ENCODE results near the gene CLDN24.

The CLDN24 gene

DNA sequence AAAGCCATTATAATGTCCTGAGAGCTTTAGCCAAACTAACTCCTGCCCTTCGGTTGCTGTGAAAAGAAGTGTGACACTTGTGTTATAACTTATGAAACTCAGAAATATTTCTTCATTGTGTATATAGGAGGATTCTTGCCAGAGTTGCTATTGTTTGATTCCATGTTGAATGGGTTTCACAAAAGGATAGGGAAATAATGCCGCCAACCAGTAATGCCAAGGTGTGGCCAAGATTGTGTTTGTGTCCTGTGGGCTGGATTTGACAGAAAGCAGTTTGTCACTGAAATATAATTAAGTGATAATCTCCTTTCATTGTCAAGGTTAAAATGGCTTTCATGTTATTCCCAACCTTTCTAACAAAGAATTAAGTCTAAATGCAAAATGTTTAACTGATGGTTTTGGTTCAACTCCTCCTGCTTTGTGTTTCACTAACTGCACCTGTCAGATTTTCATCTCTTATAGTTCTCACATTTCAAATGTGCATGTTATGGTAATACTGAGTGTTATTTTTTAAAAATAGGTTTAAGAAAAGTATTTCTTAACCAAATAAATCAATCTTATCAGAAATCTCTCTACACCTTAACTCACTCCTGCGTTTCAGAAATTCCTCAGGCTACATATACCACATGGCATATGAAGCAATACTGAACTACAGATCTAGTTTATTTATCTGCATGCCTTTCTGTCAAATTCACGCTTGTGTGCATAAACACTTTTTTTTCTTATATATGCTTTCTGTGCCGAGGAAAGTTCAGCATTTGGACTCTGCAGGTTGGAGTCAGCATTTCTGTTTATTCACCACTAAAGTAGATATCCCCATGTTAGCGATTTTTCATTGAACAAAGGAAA is 1.8 kb downstream of the CLDN24 start, which contains the start of gene CLDN22:
Gene CLDN22 (minus strand): TSS at position 66 of the 849 bp plus-strand sequence. CDS start 58 bp downstream, at position 8.
- no peak for DNase-seq

DNA sequence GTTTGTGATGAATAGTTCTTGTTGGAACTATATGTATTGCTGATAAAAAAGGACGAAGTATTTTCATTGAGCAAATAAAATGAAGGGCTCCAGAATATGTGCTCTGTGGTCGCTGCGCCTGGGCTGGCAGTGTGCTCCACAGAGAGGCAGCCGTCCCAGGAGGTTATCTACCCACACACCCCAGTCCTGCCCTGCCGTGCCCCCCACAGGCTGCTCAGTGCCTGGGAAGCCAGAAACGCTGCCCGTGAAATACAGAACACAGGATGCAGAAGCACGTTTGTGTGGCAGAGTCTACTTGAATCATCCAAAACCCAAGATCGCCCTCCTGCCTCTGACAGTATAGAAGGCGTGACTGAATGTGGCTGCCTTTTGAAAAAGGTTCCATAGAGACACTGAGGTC is 3.6 kb downstream of the CLDN24 start:
- no peak for DNase-seq

- no peak for DNase-seq
Observed at GRCh38 chr4:183314806-183315205, 7.4 kb downstream of the CLDN24 start.

DNA sequence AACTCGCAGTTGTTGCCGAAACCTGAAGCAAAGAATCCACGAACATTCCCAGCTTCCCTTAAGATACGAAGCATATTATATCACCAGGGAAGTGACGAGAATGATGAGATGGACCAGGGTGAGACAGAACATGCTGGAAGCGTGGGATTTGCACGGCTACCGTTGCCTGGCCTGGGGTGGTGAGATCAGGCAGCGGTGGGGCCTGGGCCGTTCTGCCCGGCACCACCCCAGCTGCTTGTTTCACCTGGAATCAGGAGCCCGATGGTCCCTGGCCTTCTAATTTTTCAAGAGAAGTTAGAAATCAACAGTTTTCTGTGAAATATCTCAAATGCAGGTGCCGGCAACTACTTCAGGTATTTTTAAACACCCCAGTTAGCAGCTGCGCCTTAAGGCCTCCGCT is 7.9 kb downstream of the CLDN24 start:
- no peak for DNase-seq

GRCh38 chr4:183312841-183313240 is 9.4 kb downstream of the CLDN24 start:
- DNase-seq: no peak

DNA sequence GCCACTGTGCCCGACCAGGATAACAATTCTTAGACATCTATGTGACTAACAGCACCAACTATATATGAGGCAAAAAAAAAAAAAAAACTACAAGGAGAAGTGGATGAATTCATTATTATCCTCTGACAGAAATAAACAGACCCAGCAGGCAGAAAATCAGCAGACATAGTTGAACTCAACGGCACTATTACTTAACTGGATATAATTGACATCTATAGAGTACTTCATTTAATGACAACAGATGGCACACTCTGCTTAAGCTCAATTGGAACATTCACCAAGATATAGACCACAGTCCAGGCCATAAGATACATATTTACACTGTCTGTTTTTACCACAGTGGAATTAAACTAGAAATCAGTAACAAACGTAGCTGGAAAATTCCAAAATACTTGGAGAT is 15.4 kb downstream of the CLDN24 start:
- no peak for DNase-seq

DNA sequence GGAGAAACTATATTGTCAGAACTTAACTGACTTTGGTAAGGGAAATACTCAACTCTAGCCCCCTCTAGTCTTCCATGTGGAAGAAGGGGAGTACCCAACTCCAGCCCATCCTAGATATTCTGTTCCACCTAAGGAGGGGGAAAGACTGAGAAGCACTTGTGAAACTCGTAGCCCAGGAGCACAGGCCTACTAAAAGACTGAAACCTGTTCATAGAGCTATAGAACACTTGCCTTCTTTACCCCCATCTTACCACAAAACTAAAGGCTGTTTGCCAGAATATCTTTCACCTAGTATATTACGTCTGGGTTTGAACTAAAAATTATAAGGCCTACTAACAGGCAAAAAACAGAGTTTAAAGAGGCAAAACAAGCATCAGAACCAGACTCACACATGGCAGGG is 17.7 kb downstream of the CLDN24 start:
- no peak for DNase-seq

DNA sequence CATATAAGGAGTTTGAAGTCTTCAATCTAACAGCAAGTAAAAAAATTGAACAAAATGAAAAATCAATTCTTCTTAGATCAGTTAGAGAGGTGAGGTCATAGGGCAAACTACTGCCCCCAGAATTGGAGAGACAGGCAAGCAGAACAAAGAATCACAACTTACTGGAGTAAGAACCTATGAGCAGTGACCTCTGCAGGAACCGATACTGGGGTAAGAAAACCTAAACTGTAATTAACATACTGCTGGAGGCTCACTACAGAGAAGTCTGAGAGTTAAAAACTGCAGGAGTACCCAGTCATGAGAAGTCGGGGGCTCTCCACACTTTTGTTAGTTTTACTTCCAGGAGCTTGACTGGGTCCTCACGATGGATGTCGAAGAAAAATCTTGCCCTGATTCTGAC is 18.2 kb downstream of the CLDN24 start:
- no peak for DNase-seq

- DNase-seq: no peak
Observed at GRCh38 chr4:183303301-183303700, 18.9 kb downstream of the CLDN24 start.

DNA sequence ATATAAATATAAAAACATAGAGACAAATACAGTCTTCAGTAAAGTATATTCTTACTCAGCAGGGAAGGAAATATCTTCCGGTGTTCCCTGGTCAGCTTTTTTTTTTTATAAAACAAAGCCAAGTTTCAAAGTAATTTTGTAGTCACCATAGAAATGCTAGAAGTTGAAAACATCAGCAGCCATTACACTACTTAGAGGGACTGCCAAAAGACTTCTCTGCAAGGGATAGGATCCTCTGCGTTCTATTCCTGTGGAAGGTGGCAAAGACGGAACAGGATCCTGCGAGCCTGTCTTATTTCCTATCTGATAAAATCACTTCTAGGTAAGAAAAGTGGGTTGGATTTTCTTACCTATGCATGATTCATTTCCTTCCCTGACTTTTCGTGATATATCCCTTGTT is 21.6 kb downstream of the CLDN24 start:
- DNase-seq: no peak

DNA sequence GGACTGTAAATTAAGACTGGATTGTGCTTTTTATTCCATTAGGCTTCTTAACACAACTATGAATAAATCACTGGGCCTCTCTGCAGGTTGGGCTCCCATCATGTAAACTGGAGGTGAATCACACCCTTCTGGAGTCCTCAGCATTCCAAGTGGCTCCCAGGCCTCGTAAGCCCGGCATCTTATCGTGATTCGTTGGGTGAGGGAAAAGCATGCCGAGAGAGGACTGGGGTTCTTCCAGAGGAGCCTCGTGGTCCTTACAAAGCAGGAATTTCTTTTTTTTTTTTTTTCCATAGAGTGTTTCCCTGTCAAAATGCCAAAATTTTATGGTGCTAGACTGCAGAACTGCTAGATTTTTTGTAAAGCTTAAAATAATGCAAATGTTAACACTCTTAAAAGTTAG is 22.2 kb downstream of the CLDN24 start:
- DNase-seq: no peak

- DNase-seq: no peak
Observed at GRCh38 chr4:183299464-183299863, 22.8 kb downstream of the CLDN24 start.

GRCh38 chr4:183297675-183298074 is 24.6 kb downstream of the CLDN24 start:
- DNase-seq: no peak

DNA sequence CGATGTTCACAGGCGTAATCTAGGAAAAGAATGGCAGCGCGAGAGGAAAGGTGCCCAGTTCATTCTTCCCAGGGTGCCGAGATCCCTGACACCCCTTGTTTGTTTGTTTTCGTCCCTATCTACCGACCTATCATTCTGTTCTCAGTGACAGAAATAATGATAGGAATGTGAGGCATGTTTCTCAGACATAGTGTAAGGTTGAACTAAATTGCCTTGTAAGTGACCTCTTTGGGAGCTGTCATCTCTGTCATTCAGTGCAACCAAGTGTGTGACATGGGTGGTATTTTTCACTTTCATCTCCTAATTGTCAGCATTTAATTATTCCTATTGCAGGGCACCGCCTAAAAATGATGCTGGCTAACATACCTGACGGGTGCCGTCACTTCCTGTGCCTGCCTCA is 26.5 kb downstream of the CLDN24 start:
- DNase-seq: no peak

GRCh38 chr4:183291070-183291469 is 31.2 kb downstream of the CLDN24 start:
- DNase-seq: no peak

- no peak for DNase-seq
Observed at GRCh38 chr4:183289688-183290087, 32.5 kb downstream of the CLDN24 start.

DNA sequence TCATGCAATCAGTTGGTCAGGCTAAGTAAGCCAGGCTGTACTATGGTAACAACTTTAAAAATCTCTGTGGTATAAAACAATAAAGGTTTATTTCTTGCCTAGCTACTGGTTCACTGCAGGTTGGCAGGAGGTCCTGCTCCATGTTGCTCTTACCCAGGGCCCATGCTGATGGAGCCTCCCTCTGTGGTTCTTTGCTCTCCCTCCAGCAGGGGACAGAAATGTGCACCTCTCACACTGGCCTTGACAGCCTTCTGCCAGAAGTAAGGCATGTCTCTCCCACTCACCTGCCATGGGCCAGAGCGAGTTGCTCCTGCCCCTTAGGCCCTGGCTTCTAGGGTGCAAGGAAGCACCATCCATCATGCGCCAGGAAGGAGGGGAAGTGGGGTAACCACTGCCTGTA is 33.3 kb downstream of the CLDN24 start:
- DNase-seq: no peak

- DNase-seq: no peak
Observed at GRCh38 chr4:183287677-183288076, 34.5 kb downstream of the CLDN24 start.

- no peak for DNase-seq
Observed at GRCh38 chr4:183287309-183287659, 34.9 kb downstream of the CLDN24 start.

GRCh38 chr4:183286590-183287308 is 35.5 kb downstream of the CLDN24 start:
- no peak for DNase-seq

- no peak for DNase-seq
Observed at GRCh38 chr4:183285886-183286285, 36.3 kb downstream of the CLDN24 start.

DNA sequence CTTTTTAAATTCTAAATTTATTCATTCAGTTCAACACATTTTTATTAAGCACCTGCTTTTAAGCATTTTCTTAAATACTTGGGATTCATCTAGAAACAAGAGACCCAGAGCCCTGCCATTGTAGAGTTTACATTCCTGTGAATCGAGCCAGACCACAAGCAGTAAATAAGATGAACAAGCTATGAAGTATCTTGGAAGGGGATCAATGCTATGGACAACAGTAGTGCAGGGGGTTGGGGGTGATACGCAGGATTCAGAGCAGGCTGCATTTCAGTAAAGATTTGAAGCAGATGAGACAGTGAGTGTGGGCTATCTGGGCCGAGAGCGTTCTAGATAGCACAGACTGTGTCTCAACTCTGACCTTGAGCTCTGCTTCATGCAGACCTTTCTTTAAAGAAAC is 37.3 kb downstream of the CLDN24 start:
- no peak for DNase-seq

GRCh38 chr4:183284258-183284785 is 37.9 kb downstream of the CLDN24 start:
- no peak for DNase-seq

GRCh38 chr4:183276106-183276505 is 46.1 kb downstream of the CLDN24 start:
- no peak for DNase-seq

Measured in activated naive CD4-positive, alpha-beta T cell (primary cell).